HG03139 (cell line): ENCODE results near the gene TMEM51.

Source experiments
- ATAC-seq: cut with Tn5 transposase; IDR thresholded peaks from one replicate; pipeline ENCODE4 v1.9.1; 2021; ENCODE audit not compliant: unreplicated experiment

TMEM51 gene

DNA sequence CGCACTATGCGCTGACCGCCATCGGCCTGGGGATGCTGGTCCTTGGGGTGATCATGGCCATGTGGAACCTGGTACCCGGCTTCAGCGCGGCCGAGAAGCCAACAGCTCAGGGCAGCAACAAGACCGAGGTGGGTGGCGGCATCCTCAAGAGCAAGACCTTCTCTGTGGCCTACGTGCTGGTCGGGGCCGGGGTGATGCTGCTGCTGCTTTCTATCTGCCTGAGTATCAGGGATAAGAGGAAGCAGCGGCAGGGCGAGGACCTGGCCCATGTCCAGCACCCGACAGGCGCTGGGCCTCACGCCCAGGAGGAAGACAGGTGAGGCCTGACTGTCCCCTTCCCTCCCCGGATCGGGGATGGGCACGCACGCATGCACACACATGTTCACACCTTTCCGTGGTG, 61.6 kb downstream of the TMEM51 start:
- no peak for ATAC-seq

- no peak for ATAC-seq
Measured at GRCh38 chr1:15217654-15218053, 64.1 kb downstream of the TMEM51 start.

DNA sequence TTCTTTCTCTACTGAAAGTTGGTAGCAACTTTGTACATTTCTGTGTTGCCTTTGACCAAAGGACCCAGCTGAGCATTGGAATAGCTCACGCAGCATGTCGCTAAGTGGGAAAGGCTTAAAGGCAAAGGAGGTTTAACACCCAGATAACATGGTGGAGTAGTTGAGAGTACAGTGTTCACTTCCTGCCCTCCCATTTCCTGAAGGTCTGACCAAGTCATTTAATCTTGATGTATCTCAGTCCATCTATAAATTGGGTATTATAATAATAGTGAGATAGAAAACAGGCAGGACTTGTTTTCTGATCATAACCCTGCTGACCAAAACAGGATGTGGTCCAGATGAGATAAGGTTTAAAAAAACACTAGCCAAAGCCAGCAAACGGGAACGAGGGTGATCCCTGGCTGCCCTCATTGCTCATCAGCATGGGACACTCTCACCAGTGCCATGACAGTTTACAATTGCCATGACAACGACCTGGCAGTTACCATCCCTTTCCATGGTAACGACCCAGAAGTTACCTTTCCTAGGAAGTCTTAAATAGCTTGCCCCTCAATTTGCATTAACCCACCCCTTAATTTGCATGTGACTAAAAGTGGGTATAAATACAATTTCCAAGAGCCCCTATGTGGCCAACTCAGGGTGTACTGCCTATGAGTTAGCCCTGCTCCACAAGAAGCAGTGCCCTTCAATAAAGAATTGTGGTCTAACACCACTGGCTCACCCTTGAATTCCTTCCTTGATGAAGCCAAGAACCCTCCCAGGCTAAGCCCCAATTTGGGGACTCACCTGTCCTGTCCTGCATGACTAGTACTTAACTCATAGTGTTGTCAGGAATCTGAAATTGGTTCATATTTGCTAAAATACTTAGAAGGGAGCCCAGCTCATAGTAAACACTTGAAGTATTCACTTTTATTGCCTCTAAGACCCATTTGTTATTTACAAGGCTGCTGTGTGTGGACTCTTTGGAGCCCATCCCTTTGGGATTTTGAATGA, 65.0 kb downstream of the TMEM51 start:
- no peak for ATAC-seq

DNA sequence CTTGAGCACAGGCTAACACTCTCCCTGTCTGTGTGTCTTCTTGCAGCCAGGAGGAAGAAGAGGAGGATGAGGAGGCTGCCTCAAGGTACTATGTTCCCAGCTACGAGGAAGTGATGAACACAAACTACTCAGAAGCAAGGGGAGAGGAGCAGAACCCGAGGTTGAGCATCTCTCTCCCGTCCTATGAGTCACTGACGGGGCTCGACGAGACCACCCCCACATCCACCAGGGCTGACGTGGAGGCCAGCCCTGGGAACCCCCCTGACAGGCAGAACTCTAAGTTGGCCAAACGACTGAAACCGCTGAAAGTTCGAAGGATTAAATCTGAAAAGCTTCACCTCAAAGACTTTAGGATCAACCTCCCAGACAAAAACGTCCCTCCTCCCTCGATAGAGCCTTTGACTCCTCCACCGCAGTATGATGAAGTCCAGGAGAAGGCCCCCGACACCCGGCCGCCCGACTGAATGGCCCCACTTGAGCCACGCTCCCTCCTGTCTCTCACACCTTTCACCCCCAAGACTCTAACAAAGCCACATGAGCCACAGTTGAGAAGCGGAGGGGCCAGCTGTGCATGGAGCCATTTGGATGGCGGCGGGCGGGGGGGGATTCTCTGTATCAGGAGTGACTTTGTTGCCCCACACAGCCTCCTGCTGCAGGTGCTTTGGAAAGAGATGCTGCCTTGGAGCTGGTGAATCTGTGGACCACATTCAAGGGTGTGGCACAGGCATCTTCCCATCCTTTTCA, 65.9 kb downstream of the TMEM51 start:
- ATAC-seq = no peak

DNA sequence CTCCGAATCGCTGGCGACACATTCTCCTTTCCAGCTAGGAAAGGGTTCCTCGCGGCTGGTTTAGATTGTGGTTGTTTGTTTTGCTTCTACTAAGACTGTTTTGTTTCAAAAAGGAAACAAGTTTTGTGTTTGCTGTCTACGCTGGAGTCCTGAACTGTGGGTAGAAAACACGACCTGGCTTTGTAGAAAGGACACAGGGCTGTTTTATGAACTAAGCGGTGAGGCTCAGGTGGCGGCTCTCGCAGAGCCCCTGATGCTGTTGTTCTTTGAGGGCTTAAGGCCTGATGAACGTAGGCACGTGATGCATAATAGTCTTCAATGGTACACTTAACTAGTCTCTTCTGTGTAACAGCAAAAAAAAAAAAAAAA, 66.5 kb downstream of the TMEM51 start:
- ATAC-seq = no peak

GRCh38 chr1:15220825-15221431, 67.4 kb downstream of the TMEM51 start:
- no peak for ATAC-seq

DNA sequence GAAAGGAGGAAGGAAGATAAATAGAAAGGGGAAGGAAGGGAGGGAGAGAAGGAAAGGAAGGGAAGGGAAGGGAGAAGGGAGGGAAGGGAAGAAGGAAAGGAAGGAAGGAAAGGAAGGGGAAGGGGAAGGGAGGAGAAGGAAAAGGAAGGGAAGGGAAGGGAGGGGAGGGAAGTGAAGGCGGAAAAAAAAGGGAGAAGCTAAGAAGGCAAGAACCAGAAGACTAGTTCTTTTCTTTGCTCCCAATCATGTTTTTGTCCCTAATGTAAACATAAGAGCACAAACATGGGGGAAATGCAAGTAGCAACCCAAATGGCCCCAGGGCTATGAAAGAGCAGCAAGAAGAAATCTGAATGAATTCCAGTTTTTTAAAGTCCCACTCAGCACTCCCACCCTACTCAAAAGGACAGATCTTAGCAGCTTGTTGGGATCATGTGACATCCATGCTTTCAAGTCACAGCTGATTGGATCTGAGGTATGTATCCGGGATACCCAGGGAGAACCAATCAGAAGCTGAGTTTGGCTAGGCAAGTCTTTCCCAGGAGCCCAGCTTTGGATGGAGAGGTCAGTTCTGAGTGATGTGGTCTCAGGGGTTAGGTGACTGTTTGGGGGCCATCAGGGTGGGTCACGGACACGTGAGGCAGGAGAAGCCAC, 69.2 kb downstream of the TMEM51 start:
- no peak for ATAC-seq

DNA sequence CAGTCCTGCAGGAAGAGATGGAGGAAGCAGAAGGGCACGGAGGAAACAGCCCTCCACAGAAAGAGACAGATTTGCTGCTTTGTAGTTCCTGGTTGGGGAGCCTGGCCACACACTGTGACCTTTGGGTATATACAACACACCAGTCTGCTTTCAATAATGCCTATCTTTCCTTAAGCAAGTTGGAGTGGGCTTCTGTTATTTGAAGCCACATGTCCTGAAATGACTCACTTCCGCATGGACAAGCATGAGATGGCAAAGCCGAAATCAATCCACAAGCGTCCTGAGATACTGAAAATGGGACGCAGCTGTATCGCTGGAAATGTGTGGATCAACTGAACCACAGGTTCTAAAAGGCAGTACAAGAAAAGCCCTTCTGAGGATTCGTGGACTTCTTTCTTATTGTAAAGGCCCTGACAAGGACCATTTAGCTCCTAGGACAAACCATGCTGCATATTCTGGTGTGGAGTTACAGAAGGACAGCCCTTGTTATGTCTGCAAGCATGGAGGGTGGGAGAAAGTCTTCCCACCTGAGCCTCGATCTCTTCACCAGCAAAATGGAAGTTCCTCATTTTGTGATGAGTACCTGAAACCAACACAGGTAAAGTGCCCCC, 70.8 kb downstream of the TMEM51 start:
- no peak for ATAC-seq

DNA sequence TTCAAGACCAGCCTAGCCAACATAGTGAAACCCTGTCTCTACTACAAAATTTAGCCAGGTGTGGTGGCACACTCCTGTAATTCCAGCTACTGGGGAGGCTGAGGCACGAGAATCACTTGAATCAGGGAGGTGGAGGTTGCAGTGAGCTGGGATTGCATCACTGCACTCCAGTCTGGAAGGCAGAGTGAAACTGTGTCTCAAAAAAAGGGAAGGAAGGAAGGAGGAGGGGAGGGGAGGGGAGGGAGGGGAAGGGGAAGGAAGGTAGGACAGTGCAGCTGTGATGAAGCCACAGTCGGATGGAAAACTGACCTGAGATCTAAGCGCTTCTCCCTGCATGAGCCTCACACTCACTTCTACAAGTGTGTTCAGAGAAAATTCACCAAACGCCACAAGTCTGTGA, 71.4 kb downstream of the TMEM51 start:
- ATAC-seq = no peak

DNA sequence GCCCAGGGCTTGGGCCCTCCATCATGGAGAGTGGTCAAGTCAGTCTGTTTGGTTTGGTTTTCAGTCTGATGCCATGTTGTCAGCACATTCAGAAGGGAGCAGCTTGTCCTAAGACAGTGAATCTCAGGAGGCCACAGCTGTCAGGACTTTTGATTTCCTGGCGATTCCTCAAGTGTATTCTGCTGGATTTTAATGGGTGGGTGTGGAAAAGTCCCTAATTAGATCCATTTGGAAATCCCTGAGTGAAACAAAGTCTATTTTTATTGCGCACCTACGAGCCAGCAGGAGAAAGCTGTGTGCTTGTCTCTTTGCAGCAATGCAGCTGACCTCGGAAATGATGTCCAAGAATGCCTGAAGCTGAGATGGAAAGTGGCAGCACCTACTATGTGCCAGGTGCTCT, 71.9 kb downstream of the TMEM51 start:
- ATAC-seq = no peak

GRCh38 chr1:15226388-15227255, 73.1 kb downstream of the TMEM51 start:
- ATAC-seq = no peak

DNA sequence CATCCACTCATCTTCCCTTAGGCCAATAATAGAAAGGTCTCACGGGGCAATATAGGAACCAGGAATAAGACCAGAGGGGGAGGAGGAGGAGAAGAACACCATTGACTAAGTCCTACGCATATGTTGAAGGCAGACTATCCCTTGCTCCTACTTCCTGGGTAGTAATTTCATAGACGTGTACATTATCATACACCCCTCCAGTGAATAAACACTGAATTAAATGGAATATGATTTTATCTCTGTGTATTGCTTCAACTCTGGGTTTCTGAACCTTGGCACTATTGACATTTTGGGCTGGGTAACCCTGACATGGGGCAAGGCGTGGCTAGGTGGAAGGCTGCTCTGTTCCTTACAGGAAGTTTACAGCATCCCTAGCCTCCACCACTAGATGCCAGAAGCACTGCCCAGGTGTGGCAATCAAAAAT, 76.2 kb downstream of the TMEM51 start:
- no peak for ATAC-seq

- no peak for ATAC-seq
Measured at GRCh38 chr1:15231714-15232201, 78.2 kb downstream of the TMEM51 start.

- ATAC-seq = no peak
Measured at GRCh38 chr1:15233689-15234088, 80.1 kb downstream of the TMEM51 start.

- no peak for ATAC-seq
Measured at GRCh38 chr1:15236321-15236721, 82.8 kb downstream of the TMEM51 start.

DNA sequence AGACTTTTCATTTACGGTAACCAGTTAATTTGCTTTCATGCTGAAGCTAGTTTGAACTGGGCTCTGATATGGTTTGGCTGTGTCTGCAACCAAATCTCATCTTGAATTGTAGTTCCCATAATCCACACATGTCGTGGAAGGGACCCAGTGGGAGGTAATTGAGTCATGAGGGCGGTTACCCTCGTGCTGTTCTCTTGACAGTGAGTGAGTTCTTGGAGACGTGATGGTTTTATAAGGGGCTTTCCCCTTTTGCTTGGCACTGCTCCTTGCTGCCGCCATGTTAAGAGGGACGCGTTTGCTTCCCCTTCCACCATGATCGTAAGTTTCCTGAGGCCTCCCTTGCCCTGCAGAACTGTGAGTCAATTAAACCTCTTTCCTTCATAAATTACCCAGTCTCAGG, 83.2 kb downstream of the TMEM51 start:
- no peak for ATAC-seq

DNA sequence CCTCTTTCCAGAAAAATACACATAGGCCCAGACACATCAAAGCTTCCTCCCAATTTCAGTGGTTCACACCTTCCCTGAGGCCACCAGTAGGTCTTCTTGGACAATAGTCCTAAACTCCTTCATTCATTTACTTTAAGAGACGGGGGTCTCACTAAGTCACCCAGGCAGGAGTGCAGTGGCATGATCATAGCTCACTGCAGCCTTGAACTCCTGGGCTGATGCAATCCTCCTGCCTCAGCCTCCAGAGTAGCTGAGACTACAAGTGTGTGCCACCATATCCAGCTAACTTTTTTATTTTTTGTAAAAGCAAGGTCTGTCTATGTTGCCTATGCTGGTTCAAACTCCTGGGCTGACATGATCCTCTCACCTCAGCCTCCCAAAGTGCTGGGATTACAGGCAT, 85.2 kb downstream of the TMEM51 start:
- ATAC-seq = no peak

GRCh38 chr1:15242766-15243165, 89.2 kb downstream of the TMEM51 start:
- no peak for ATAC-seq

DNA sequence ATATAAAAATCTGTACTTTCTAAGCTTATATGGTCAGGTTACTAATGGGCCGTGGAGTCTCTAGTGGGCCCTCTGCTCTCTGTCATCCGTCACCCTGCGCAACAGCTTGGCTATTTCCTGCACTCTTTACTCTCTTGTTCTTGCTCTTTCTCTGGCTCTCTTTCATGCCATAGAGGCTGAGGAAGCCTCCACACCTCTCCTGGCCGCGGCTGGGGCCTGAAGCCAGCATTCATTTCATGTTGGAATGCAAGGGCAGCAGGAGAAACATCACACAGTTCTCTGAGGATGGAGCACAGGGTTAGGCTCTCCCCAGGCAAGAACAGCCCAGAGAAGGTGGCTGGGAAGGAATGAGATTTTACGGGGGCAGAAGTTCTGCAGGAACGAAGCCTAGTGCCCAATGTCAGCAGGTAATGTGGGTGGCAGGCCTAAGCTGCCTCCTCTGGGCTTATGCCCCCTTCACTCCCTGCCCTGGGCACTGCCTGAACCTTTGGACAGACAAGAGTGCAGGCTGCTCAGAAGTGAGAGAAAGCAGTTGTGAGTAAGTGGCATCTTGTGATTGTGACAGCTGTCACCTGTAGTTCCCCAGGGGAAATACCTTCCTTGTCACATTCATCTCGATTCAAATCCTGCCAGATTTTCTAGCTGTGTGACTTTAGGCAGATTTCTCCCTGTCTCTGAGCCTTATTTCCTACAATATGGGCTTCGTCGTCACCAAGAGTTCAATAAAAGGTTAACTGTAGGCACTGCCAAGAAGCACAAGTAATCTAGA, 89.9 kb downstream of the TMEM51 start:
- no peak for ATAC-seq
